ENCODE data around the gene ZNHIT2. TPM values are rescaled to one million over a fixed set of nuclear protein-coding genes. Genes with fewer than 3 reads are reported as not detected.
A peak's percentile ranks its signal among the peaks of the same experiment; 100 is the strongest.

Gene ZNHIT2
- total and polyA plus RNA-seq, 2 of the 8 experiments (the other 6 are each of a cell fraction or from before 2014, with no cell fraction given) = 13.0 to 16.1 TPM

GRCh38 chr11:65131417-65131776 is 13.9 kb upstream of the ZNHIT2 start:
- Histone ChIP-seq H3K36me3 (ENCODE audit: control insufficient read depth in 2 of 4, insufficient read depth in 4 of 4, low read length in 3 of 4) (peaks cover 16 to 48% (median 39%) of the 10 kb centered on the region in 4 experiments), H4K5ac (ENCODE audit: insufficient read length, low read depth, low read length) (no peak overlapping the region), H3K4me2 (ENCODE audit: insufficient read depth in 1 of 2, low read depth in 2 of 2, low read length in 2 of 2) (no peak overlapping the region), H2AFZ (ENCODE audit: low read length) (no peak overlapping the region), H3K79me2 (ENCODE audit: control insufficient read depth in 1 of 2, insufficient read depth in 2 of 2, low read length in 2 of 2) (peaks cover 0 to 15% of the 10 kb centered on the region in 2 experiments; a peak in 1 of 4 replicates), H3K4ac (replicated peaks; ENCODE audit: insufficient read length, low read depth, low read length) (no peak overlapping the region), H2BK5ac (ENCODE audit: low read depth, low read length) (no peak overlapping the region), H3K56ac (replicated peaks; ENCODE audit: insufficient read length, low read depth, low read length) (no peak overlapping the region), H2BK15ac (ENCODE audit: low read length) (no peak overlapping the region), H2AK5ac (ENCODE audit: low read depth, low read length) (no peak overlapping the region), H4K20me1 (replicated peaks in 1 of 2; ENCODE audit: control insufficient read depth in 1 of 2, insufficient read depth in 2 of 2, low read length in 2 of 2) (peaks cover 0 to 16% of the 10 kb centered on the region in 2 experiments), H3K9ac (replicated peaks in 1 of 4; ENCODE audit: extremely low read depth in 1 of 4, low read depth in 3 of 4, low read length in 3 of 4) (no peak overlapping the region), H3K23ac (ENCODE audit: insufficient read length) (no peak overlapping the region), H3K4me3 (ENCODE audit: extremely low read depth in 1 of 4, insufficient read depth in 2 of 4, low read depth in 3 of 4, low read length in 4 of 4) (no peak overlapping the region), H2BK12ac (ENCODE audit: low read depth, low read length) (0 out of 2 replicates have a peak overlapping the region, but pooled peaks have one; percentile 27), H3K79me1 (ENCODE audit: low read depth, low read length) (peaks cover 3% of the 10 kb centered on the region; the same call in 1 of the 2 replicates), H3K23me2 (ENCODE audit: low read depth, low read length) (peaks cover 14% of the 10 kb centered on the region), H2BK20ac (ENCODE audit: low read length) (no peak overlapping the region), H3K27me3 (replicated peaks in 1 of 4; ENCODE audit: control insufficient read depth in 3 of 4, extremely low read depth in 1 of 4, insufficient read depth in 3 of 4, low read length in 3 of 4) (no peaks in the 10 kb centered on the region), H3K9me3 (ENCODE audit: insufficient read depth in 2 of 2, low read depth in 1 of 2, low read length in 1 of 2) (no peaks in the 10 kb centered on the region), H4K91ac (replicated peaks; ENCODE audit: insufficient read length, low read length) (no peak overlapping the region), H3K14ac (ENCODE audit: insufficient read length) (no peak overlapping the region), H2BK120ac (replicated peaks; ENCODE audit: low read depth, low read length) (no peak overlapping the region), H3K18ac (ENCODE audit: extremely low read depth, low read length) (no peak overlapping the region), H4K8ac (ENCODE audit: extremely low read depth, insufficient read depth, low read length) (no peak overlapping the region), H3K27ac (ENCODE audit: low read depth, low read length) (no peak overlapping the region), H3K4me1 (replicated peaks in 1 of 4; ENCODE audit: control insufficient read depth in 3 of 4, insufficient read depth in 4 of 4, low read length in 3 of 4) (peaks cover 0 to 13% (median 7%) of the 10 kb centered on the region in 4 experiments; a peak in 6 of 7 replicates)
- no peak for TF ChIP-seq TBP (IDR thresholded peaks at IDR 0.05; ENCODE audit: low read depth, low read length)
- TF ChIP-seq TCF12 (IDR thresholded peaks at IDR 0.05; ENCODE audit: low read depth, low read length) = no peak
- TF ChIP-seq CREB1 (IDR thresholded peaks at IDR 0.05) = no peak
- no peak for TF ChIP-seq E2F6 (IDR thresholded peaks at IDR 0.05)
- no peak for TF ChIP-seq CTBP2 (IDR thresholded peaks at IDR 0.05; ENCODE audit: borderline replicate concordance, insufficient read depth, insufficient read length, low read length)
- TF ChIP-seq USF2 (IDR thresholded peaks at IDR 0.05; ENCODE audit: low read length) = no peak
- no peak for TF ChIP-seq ZNF274 (IDR thresholded peaks at IDR 0.05; ENCODE audit: borderline replicate concordance, extremely low read depth, low read length)
- TF ChIP-seq KDM5A (IDR thresholded peaks at IDR 0.05; ENCODE audit: low read length) = no peak
- no peak for FAIRE-seq
- DNase-seq (ENCODE audit: low read depth in 1 of 2, low spot score in 2 of 2) = no peak
- ChIA-PET CTCF (ENCODE audit: partially characterized antibody) (interaction anchor here (0.8 to 9.5 kb wide), 7 partner anchors 9 to 284 kb away, joined by 3 to 71 read pairs (median 4); partner anchors contain the start of genes CAPN1, FAU, MRPL49 and TM7SF2), POLR2A (ENCODE audit: partially characterized antibody) (interaction anchor here (1.0 to 15.8 kb wide), 3 partner anchors 13 to 38 kb away, joined by 3 to 305 read pairs (median 11); partner anchors contain the start of genes FAU, MRPL49, TM7SF2 and ZNHIT2)
- WGBS, 2 experiments (ENCODE audit: extremely low coverage in 1 of 2, insufficient coverage in 1 of 2, insufficient read length in 1 of 2, insufficient replicate concordance in 2 of 2, low coverage in 1 of 2, low lambda C conversion rate in 2 of 2, missing lambda C conversion rate in 1 of 2) = 84% methylated on average over 3 of the region's 3 CpGs; no CpG with 5 or more reads in 1 of the 2 experiments
